ENCODE data around the gene FXYD6.
"Not testable (repeated sequence)": the region's sequence is repeated elsewhere in the genome, so short reads cannot be mapped to it uniquely, and the experiment has no call there.

The FXYD6 gene

DNA sequence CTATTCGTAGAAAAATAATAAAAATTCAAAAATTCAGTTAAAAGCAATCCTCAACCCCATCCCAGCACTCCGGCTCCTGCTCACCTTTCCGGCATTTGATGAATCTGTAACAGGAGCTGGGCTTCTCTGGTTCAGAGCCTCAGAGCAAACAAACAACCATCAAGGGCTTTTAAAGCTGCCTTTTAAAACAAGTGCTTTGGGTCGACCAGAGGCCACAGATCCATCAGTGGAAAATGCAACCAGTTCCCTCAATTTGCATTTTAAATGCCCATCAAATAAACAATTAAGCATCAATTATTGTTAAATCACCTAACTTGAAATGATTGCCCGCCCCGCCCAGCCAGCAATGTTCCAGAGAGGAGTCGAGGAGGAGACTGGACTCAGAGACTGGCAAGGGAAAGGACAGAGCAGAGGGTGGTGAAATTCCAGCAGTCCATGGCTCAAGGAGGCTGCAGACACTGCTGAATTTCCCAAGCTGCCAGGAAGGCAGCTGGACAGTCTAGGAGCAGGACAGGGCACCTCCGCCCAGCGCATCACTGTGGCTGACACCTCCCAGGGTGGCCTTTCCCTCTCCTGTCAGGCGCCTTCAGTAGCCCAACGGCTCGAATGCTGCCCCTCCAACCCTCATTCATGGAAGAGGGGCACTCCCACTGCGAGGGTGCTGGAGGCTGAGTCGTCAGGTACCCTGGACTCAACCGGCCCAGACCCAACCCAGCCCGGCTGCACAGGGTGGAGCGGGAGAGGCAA lies 7.5 kb downstream of the FXYD6 start:
- DNase-seq, result no peak

- DNase-seq, result no peak
These were observed 8.4 kb downstream of the FXYD6 start for GRCh38 chr11:117868088-117868487.

- DNase-seq, result no peak
These were observed 9.9 kb downstream of the FXYD6 start for GRCh38 chr11:117866526-117866925.

GRCh38 chr11:117865546-117865945 lies 10.9 kb downstream of the FXYD6 start:
- not testable (repeated sequence) for DNase-seq

DNA sequence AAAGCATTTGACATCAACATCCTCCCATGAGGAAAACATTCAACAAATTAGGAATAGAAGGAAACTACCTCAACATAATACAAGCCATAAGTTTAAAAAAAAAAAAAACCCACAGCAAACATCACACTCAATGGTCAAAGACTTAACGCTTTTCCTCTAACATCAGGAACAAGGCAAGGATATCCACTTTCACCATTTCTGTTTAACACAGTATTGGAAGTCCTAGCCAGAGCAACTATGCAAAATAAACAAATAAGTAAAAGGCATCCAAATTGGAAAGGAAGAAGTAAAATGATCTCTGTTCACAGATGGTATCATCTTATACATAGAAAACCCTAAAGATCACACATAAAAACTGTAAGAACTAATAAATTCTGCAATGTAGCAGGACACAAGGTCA lies 13.1 kb downstream of the FXYD6 start:
- DNase-seq, result no peak

- no peak for DNase-seq
These were observed 13.7 kb downstream of the FXYD6 start for GRCh38 chr11:117862753-117863152.

DNA sequence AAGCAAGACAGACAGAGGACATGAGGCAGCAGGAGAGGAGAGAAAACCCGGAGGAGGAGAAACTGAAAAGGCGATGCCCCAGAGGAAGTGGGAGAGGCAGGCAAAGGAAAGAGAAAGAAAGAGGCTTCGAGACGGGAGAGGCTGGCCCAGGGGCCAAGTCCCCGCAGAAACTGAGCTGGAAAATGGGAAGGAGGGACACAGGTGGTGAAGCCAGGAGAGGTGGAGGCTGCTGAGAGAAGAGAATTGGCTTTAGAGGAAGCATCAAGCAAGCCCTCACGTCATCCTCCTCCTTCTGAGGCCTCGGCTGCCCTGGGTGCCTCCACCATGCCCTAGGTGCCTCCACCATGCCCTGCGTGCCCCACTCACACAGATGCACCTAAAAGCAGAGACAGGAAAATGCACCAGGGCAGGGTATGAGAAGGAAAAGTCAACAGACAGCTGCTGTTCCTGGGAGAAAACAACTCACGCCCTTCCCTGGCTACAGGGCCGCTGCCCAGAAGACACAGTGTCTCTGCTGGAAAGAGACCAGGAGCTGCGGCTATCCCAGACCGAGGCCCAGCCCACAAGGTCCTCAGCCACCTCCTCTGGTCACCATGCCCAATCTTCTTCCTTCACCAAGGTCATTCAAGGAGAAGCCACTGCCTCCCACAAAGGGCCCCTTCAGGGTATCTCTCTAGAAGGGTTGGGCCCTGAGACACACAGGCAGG lies 14.3 kb downstream of the FXYD6 start:
- DNase-seq, result no peak

- no peak for DNase-seq
These were observed 15.1 kb downstream of the FXYD6 start for GRCh38 chr11:117861151-117862018.

DNA sequence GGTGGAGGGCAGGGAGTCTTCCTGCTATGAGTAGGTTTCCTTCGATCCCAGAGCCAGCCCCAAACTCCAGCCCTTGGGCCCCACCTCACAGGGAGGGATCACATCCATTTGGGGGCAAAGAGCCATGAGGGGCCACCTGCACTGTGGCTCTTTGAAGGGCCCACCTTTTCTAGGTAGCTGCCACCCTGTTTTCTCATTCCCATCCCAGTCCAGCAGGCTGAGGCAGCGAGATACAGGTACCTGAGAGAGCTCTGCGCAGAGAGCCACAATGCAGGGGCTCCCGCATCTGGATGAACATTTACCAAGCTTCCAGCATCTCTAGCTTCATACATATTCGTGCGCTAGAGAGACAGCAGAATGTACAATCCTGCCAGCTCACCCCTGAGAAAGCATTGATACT lies 16.3 kb downstream of the FXYD6 start:
- DNase-seq, result no peak

GRCh38 chr11:117859488-117860112 lies 16.9 kb downstream of the FXYD6 start:
- DNase-seq, result no peak

- DNase-seq, result no peak
These were observed 17.4 kb downstream of the FXYD6 start for GRCh38 chr11:117859061-117859460.

- DNase-seq, result no peak
These were observed 18.6 kb downstream of the FXYD6 start for GRCh38 chr11:117857734-117858414.

DNA sequence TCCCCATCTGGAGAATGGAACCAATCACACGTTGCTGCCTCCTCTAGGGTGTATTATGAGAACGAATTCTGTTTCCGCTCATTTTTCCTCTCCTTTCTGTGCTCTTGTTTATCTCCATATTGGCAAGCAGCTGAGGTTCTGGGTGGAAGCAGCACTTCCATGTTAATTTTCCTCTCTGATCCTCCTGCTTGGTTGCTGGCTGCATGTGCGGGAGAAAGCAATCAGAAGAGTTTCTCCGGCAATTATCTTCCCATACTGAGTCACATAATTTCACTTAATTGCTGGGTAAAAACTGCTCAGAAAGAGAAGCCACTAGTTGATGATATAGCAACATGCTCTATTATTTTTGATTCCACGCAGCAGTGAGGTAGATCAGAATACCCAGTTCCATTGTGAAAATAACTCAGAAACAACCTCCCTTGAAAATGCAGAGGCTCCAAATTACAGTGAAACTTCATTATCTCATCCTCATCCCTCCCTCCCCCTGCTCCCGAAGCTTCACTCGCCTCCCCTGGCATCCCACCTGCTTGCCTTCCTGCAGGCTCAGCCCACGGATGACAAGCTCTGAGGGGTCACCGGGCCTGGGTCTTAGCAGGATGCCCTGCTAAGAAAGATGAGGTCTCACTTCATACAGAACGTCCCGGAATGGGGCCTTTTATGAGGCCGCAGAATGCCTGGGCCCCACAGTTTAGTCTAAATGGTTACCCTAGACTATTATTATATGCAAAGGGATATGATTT lies 20.4 kb downstream of the FXYD6 start:
- DNase-seq, result no peak

- no peak for DNase-seq
These were observed 21.1 kb downstream of the FXYD6 start for GRCh38 chr11:117855186-117855845.

DNA sequence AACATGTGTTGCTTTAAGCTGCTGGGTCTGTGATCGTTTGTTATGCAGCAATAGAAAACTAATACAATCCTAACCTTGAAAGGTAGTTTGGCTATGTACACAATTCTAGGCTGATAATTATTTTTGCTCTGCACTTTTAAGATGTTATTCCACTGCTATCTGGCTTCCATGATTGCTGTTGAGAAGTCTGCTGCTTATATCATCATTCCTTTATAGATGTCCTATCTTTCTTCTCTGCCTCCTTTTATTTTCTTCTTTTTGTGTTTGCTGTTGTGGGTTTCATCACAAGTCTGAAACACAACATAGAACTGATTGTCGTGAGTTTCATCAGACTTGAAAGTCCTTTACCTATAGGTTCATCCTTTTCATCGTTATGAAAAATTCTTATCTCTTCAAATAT lies 24.1 kb downstream of the FXYD6 start:
- DNase-seq, result no peak

DNA sequence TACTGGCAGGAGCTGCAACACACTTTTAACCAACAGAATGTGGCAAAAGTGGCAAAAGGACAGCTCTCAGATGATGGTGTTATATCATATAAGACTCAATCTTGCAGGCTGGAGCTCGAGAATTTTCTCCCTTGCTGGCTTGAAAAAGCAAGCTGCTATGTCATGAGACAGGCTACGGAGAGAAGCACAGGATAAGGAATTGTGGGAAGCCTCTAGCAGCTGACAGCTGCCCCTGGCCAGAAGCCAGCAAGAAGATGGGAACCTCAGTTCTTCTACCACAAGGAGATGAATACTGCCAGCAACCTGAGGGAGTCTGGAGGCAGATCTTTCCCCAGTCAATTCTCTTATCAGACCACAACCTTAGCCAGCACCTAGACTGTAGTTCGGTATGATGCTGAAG lies 24.6 kb downstream of the FXYD6 start:
- DNase-seq, result no peak

DNA sequence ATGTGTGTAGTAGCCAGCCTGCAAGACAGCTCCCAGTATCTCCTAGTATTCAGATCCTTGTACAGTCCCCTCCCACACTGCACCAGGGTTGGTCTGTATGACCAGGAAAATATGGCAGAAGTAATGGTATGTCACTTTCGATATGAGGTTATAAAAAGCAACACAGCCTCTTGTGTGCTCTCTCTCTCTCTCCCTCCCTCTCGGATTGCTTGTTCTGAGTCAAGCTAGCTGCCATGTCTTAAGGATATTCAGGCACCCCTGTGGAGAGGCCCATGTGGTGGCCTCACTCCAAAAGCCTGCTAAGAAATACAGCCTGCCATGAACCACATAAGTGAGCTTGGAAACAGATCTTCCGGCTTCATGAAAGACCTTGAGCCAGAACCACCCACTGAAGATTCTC lies 25.4 kb downstream of the FXYD6 start:
- DNase-seq, result no peak

- no peak for DNase-seq
These were observed 26.6 kb downstream of the FXYD6 start for GRCh38 chr11:117849781-117850414.

DNA sequence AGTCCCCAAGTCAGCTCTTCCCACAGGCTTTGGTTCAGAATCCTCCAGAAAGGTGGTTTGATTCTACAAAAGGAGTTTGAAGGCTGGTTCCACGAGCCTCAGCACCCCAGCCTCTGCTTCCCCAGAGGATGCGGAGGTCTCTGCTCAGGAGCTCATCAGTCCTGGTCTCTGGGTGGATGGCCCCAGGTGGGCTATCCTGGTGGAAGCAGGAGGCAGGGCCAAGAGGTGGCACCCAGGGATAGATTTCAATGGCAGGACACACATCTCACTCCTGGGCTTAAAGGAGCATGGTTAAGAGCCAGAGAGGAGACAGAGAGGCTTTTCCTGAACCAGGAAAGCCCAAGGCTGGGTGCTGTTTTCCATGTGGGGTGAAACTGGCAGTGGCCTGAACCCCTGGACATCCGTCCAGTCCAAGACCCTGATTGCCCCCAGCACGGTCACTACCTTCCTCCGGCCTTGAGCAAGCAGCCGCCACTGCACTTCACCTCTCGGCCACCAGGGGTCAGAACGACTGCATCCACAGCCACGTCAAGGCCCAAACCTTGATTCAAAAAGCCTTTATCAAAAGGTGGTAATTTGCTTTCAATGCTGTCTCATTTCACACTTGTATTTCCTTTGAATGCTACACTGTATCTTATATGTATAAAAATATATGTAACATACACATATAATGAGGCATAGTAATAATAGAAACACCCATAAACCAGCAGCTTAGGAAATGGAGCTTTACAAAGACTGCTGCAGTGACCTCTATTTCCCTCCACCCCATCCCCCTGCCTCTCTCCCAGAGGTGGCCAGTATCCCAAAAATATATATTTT lies 32.6 kb downstream of the FXYD6 start:
- peak; percentile 76 for DNase-seq
